Activated CD4-positive, CD25-positive, alpha-beta regulatory T cell (primary cell): ENCODE data around the gene VWA8.

ENCODE experiments used
- DNase-seq, 4 experiments: peaks; one replicate each; lab custom pipeline; 2025; lab: John Stamatoyannopoulos, UW

The VWA8 gene

GRCh38 chr13:41520016-41520659 is 440.8 kb downstream of the VWA8 start:
- no peak for DNase-seq
